Medulla oblongata (tissue), 1 donor: ENCODE results near the gene KANK3.
"Not testable (repeated sequence)": the region's sequence is repeated elsewhere in the genome, so short reads cannot be mapped to it uniquely, and the experiment has no call there.

ENCODE experiments used
- DNase-seq: peaks from one replicate; pipeline ENCODE4 v3.0.0-alpha.2; 2015; ENCODE audit errors: extremely low spot score

KANK3 gene

GRCh38 chr19:8318835-8319234 lies 24.2 kb downstream of the KANK3 start:
- DNase-seq: not testable (repeated sequence)

- no peak for DNase-seq
These were observed 26.5 kb downstream of the KANK3 start for GRCh38 chr19:8316351-8317125.

DNA sequence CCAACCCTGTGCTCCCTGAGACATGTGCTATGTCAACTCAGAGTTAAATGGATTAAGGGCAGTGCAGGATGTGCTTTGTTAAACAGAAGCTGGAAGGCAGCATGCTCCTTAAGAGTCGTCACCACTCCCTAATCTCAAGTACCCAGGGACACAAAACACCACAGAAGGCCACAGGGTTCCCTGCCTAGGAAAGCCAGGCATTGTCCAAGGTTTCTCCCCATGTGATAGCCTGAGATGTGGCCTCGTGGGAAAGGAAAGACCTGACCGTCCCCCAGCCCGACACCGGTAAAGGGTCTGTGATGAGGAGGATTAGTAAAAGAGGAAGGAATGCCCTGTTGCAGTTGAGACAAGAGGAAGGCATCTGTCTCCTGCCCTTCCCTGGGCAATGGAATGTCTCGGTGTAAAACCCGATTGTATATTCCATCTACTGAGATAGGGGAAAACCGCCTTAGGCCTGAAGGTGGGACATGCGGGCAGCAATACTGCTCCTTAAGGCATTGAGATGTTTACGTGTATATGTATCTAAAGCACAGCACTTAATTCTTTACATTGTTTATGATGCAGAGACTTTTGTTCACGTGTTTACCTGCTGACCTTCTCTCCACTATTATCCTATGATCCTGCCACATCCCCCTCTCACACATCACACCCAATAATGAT lies 28.0 kb downstream of the KANK3 start:
- DNase-seq: not testable (repeated sequence)

GRCh38 chr19:8311461-8312260 lies 31.4 kb downstream of the KANK3 start:
- no peak for DNase-seq

DNA sequence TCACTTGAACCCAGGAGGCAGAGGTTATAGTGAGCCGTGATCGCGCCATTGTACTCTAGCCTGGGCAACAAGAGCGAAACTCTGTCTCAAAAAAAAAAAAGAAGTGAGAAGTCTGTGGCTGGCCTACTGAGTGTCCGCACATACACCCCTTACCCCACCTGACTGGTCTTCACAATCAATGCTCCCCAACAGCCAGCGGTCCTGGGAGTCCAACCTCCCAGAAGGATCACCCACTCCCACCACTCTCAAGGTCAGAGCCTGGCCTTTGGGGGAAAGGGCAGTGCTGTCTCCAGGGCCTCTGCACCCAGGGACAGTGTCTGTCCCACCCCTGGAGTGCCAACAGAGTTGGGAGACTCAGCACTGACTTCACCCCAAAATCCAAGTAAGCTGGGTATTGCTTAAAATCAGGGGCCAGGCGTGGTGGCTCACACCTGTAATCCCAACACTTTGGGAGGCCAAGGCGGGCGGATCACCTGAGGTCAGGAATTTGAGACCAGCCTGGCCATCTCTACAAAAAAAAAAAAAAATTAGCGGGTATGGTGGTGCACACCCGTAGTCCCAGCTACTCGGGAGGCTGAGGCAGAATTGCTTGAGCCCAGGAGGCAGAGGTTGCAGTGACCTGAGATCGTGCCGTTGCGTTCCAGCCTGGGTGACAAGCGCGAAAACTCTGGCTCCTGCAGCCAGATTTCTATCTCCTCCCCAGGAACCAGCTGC lies 32.6 kb downstream of the KANK3 start:
- no peak for DNase-seq

DNA sequence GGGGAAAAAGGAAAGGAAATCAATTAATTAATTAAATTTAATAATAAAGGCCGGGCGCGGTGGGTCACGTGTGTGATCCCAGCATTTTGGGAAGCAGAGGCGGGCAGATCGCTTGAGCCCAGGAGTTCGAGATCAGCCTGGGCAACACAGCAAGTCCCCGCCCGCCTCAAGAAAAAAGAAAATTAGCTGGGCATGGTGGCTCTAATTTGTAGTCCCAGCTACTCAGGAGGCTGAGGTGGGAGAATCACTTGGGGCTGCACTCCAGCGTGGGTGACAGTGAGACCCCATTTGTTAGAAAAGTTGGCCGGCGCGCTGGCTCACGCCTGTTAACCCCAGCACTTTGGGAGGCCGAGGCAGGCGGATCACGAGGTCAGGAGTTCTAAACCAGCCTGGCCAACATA lies 34.2 kb downstream of the KANK3 start:
- no peak for DNase-seq

GRCh38 chr19:8307965-8308866 lies 34.8 kb downstream of the KANK3 start, which contains the start of gene CD320:
Gene CD320, minus strand, starts transcription at chr19:8308358. Its CDS starts 68 bp downstream, at chr19:8308290.
- DNase-seq: peak; percentile 94

DNA sequence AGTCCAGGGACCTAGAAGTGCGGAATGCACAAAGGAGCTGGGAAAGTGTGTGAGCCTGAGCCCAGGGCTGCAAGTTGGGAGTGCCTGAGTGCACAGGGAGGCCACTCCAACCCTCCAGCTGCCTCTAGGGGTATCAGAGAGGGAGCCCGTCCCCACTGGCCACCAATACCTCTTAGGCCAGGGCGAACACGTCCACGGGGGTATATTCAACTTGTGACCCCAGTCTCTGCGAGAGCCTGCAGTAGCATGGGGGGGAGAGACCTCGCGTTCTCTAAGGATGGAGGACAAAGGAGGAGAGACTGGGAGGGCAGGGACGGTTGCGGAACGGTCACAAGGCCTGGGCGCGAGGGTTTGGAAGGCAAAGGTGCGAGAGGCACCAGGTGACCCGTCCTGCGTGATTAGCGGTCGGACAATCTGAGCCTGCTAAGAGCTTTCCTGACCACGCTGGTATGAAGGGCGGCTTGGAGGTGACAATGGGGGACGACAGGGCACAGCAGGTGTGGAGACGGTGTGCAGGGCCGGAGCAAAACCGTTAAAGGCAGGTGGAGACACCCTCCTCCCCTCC lies 35.6 kb downstream of the KANK3 start:
- DNase-seq: no peak

DNA sequence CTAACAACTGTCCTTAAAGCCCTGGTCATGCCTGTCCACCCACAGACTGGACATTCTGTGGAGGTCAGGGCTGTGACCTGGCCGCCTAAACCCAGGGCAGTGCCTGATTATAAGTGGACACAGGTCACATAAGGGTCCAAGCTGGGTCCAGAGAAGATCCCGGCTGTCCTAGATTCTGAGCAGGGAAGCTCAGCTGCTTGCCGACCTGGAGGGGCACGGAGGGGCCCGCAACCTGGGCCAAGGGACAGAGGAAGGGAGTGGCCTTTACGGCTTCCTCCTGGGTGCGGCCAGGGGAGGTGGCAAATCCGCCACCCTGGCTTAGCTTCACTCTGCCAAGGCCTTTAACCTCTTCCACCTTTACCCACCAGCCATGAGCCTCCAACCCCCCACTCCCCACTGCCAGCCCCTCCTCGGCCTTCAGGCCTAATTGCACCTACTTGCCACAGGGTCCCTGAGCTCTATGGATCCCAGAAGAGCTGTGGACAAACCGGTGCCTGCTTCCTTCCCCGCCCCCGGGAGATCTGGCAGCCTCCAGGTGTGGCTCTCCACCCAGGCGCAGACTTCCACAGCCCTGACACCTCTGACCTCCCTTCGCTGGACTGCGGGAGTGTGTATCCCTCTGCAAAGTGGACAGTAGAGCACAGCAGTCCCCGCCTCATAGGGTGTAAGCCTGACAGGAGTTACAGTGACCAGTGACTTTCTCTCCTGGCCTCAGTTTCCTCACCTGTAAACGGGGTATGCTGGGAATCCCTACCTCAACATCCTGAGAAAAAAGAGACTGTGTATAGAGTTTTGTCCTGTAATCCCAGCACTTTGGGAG lies 36.6 kb downstream of the KANK3 start:
- DNase-seq: no peak

DNA sequence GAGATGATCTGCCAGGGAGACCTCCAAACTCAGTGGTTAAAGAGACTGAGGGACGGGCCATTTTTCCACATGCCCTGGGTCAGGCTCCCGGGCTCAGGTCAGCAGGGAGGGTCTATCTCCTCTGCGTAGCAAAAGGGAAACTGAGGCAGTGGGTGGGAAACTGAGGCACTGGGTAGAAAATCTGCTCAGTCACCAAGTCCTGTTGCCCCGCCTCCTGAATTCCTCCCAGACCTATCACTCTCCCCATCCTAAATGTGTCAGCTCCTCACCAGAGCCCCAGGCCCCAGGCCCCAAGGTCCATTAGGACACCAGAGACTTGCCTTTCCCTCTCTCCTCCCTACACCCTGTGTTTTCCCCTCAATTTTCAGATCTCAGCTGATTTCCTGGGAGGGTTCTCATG lies 37.3 kb downstream of the KANK3 start:
- DNase-seq: no peak

DNA sequence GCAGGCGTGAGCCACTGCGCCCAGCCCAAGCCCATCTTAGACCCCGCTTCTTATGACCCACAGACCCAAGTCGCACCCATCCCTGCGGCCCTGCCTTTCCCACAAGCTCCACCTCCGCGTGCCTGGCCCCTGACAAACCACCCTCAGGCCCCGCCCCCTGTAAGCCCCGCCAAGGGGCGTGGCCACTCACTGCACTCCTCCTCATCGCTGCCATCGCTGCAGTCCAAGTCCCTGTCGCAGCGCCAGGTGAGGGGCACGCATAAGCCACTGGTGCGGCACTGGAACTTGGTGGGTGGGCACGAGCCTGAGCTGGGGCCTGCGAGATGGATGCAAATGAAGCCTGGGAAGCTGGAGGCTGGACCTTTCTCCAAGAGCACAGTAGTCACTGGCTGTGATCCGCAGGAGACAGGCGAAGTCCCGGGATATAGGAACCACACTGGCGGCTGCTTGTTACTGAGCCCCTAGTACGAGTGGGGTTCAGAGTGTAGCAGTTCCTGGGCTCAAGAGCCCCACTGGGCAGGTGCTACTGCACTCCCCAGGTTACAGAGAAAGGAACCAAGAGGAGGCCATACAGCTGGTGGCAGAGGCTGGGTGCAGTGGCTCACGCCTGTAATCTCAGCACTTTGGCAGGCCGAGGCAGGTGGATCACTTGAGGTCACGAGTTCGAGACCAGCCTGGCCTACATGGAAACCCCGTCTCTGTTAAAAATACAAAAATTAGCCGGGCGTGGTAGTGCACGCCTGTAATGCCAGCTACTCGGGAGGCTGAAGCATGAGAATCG lies 38.0 kb downstream of the KANK3 start:
- DNase-seq: no peak

- DNase-seq: no peak
These were observed 40.3 kb downstream of the KANK3 start for GRCh38 chr19:8302734-8303133.

DNA sequence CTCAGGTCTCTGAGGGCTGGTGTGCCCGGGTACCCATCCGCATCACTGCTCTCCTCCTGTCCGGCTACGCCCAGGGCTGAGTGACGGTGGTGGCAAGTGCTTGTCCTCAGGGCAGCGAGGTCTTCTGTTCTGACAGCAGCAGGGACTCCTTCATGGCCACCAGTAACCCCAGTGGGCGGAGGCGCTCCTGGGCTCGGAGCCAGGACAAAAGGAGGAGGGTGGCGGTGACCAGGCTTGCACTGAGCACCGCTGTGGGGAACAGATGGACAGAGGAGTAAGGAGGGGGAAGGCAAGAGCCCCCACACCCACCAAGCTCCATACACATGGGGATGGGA lies 40.7 kb downstream of the KANK3 start:
- no peak for DNase-seq

GRCh38 chr19:8291337-8291736 lies 51.7 kb downstream of the KANK3 start:
- DNase-seq: not testable (repeated sequence)

DNA sequence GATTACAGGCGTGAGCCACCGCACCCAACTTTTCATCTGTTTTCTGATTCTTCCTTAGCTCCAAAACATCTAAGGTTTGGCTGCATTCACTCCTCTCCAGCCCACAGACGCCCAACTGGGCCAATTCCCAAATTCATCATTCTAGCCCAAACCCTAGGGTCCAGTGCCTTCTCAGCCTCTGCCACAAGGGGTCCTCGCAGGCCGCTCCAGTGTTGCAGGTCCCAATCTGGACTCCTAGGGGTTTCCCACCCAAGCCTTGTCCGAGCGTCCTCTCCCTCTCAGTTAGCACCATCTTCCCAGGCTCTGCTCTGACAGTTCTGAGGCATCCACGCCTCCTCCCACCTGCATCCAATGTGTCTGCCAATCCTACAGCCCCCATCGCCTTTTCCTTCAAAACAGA lies 66.6 kb downstream of the KANK3 start:
- not testable (repeated sequence) for DNase-seq
